HG03378 (cell line): ENCODE results near the gene MRFAP1.
"Not testable (repeated sequence)": the region's sequence is repeated elsewhere in the genome, so short reads cannot be mapped to it uniquely, and the experiment has no call there.

Source experiments
- ATAC-seq: cut with Tn5 transposase; IDR thresholded peaks from one replicate; pipeline ENCODE4 v1.9.1; 2021; ENCODE audit warnings: mild to moderate bottlenecking, moderate library complexity; ENCODE audit not compliant: unreplicated experiment

The MRFAP1 gene

GRCh38 chr4:6610856-6611430, 29.5 kb upstream of the MRFAP1 start:
- no peak for ATAC-seq

GRCh38 chr4:6612961-6613675, 27.4 kb upstream of the MRFAP1 start:
- no peak for ATAC-seq

GRCh38 chr4:6613676-6614651, 26.5 kb upstream of the MRFAP1 start:
- no peak for ATAC-seq

- no peak for ATAC-seq
Observed at GRCh38 chr4:6614701-6615230, 25.7 kb upstream of the MRFAP1 start.

- ATAC-seq = no peak
Observed at GRCh38 chr4:6616087-6616995, 24.1 kb upstream of the MRFAP1 start.

- no peak for ATAC-seq
Observed at GRCh38 chr4:6617246-6617645, 23.2 kb upstream of the MRFAP1 start.

GRCh38 chr4:6618386-6619115, 21.9 kb upstream of the MRFAP1 start:
- ATAC-seq = no peak

- ATAC-seq = no peak
Observed at GRCh38 chr4:6619116-6619465, 21.4 kb upstream of the MRFAP1 start.

- no peak for ATAC-seq
Observed at GRCh38 chr4:6619466-6620255, 20.8 kb upstream of the MRFAP1 start.

GRCh38 chr4:6620296-6620695, 20.2 kb upstream of the MRFAP1 start:
- no peak for ATAC-seq

- ATAC-seq = no peak
Observed at GRCh38 chr4:6620891-6621555, 19.5 kb upstream of the MRFAP1 start.

- no peak for ATAC-seq
Observed at GRCh38 chr4:6621556-6621927, 18.9 kb upstream of the MRFAP1 start.

GRCh38 chr4:6622744-6623143, 17.7 kb upstream of the MRFAP1 start:
- ATAC-seq = no peak

GRCh38 chr4:6625256-6625655, 15.2 kb upstream of the MRFAP1 start:
- ATAC-seq = no peak

GRCh38 chr4:6626066-6626465, 14.4 kb upstream of the MRFAP1 start:
- ATAC-seq = no peak

- ATAC-seq = no peak
Observed at GRCh38 chr4:6627832-6628231, 12.7 kb upstream of the MRFAP1 start.

- not testable (repeated sequence) for ATAC-seq
Observed at GRCh38 chr4:6628484-6628883, 12.0 kb upstream of the MRFAP1 start.

- no peak for ATAC-seq
Observed at GRCh38 chr4:6632125-6632524, 8.4 kb upstream of the MRFAP1 start.
